GM06990 (cell line): ENCODE results near the gene PLCB4.

Experiments
- DNase-seq: peaks from one replicate; pipeline ENCODE4 v3.0.0-alpha.2; 2011; ENCODE audit not compliant: insufficient read length; ENCODE audit errors: extremely low read depth
- H3K27me3 ChIP-seq: replicated peaks from 2 replicates; pipeline ENCODE4 v1.6.0; 2011; ENCODE audit warnings: low read length; ENCODE audit not compliant: control insufficient read depth, insufficient read depth
- H3K36me3 ChIP-seq: 2 replicates; pipeline ENCODE4 v1.5.1; 2011; ENCODE audit warnings: low read length; ENCODE audit not compliant: control insufficient read depth, insufficient read depth
- H3K4me3 ChIP-seq: replicated peaks from 2 replicates; pipeline ENCODE4 v1.5.1; 2011; ENCODE audit warnings: low read depth, mild to moderate bottlenecking, control low read depth, low read length
- TF ChIP-seq, protein P1 (sequence below): IDR thresholded peaks from 2 replicates; pipeline ENCODE4 v1.5.1; 2011; ENCODE audit warnings: low read length, control low read depth, mild to moderate bottlenecking, inconsistent platforms; ENCODE audit not compliant: insufficient read depth, poor library complexity, severe bottlenecking

PLCB4 gene

DNA sequence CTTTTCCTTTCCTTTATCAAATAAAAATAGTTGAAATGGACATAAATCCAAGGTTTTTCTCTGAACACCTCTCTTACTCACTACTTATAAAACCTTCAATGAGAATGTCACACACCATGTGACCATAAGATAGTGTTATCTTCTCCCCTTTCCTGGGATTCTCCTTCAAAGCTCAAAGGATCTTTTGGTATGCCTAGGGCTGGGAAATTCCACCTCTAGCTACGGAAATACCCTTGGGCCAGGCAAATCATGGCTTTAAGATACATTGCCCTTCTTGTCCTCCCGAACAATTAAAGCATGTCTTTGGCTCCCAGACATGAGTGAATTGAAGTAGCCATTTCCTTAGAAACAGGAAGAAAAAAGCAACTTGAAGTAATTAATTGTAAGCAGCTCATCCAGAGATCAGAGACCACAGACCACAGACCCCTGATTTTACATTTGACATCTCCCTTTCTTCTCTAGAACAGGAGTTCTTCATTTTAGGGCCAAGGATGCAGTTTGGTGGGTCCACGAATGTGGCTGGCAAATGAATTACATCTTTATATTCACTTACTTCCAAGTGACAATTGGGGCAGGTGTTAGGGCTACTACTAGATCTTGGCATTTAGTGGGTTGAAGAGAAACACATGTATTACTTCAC, 4.1 kb downstream of the PLCB4 start:
- Histone ChIP-seq H3K4me3 (no peak overlapping the region), H3K36me3 (no peaks in the 10 kb centered on the region), H3K27me3 (peaks cover 3% of the 10 kb centered on the region; the same call in 1 of the 2 replicates)
- no peak for DNase-seq
- TF ChIP-seq, protein P1, sequence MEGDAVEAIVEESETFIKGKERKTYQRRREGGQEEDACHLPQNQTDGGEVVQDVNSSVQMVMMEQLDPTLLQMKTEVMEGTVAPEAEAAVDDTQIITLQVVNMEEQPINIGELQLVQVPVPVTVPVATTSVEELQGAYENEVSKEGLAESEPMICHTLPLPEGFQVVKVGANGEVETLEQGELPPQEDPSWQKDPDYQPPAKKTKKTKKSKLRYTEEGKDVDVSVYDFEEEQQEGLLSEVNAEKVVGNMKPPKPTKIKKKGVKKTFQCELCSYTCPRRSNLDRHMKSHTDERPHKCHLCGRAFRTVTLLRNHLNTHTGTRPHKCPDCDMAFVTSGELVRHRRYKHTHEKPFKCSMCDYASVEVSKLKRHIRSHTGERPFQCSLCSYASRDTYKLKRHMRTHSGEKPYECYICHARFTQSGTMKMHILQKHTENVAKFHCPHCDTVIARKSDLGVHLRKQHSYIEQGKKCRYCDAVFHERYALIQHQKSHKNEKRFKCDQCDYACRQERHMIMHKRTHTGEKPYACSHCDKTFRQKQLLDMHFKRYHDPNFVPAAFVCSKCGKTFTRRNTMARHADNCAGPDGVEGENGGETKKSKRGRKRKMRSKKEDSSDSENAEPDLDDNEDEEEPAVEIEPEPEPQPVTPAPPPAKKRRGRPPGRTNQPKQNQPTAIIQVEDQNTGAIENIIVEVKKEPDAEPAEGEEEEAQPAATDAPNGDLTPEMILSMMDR: no peak

- Histone ChIP-seq H3K27me3 (no peaks in the 10 kb centered on the region), H3K36me3 (no peaks in the 10 kb centered on the region), H3K4me3 (no peak overlapping the region)
- TF ChIP-seq, protein P1: no peak
- DNase-seq: no peak
Measured at GRCh38 chr20:9075264-9076095, 6.6 kb downstream of the PLCB4 start.

DNA sequence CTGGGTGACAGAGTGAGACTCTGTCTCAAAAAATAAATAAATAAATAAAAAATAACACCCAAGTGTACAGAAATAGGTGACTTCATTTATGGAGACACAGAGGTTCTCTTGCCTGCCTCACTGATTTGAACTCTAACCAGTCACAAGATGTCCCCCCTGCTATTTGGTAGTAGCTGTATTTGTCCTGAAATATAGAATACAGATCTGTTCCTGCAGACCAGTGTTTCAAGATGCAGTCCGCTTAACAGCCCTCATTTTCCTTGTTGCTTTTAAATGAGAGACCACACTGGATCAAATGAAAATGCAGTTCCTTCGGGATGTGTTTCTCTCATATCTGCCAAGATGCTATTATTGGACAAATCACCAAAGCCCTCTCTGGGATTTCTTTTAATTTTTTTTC, 7.6 kb downstream of the PLCB4 start:
- Histone ChIP-seq H3K27me3 (no peaks in the 10 kb centered on the region), H3K4me3 (no peak overlapping the region), H3K36me3 (no peaks in the 10 kb centered on the region)
- TF ChIP-seq, protein P1: no peak
- no peak for DNase-seq

- Histone ChIP-seq H3K4me3 (no peak overlapping the region), H3K27me3 (no peaks in the 10 kb centered on the region), H3K36me3 (no peaks in the 10 kb centered on the region)
- DNase-seq: no peak
- TF ChIP-seq, protein P1: no peak
Measured at GRCh38 chr20:9078826-9079731, 10.2 kb downstream of the PLCB4 start.

DNA sequence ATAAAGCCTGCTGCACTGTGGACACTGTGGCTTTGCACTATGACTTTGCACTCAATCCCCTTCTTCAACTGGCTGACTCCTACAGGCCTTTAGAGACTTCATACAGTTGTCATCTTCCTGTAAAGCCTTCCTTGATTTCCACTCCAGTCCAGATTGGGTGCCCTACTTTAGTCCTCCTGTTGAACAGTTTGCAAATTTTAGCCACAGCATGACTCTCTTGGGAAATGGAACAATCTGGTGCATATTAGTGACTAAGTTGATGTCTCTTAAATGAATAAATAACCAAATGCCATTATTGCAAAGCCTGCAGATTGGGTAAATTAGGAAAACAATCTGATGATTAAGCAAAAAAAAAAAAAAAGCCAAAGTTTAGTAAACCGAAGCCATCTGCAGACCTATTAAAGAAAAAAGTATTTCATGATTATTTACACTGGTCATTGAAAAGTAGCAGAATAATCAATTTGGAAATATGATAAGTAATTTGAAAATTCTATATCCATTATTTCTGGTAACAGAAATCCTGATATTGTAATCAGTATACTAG, 12.6 kb downstream of the PLCB4 start:
- TF ChIP-seq, protein P1: no peak
- no peak for DNase-seq
- no peaks in the 10 kb centered on the region for H3K36me3 ChIP-seq
- H3K27me3 ChIP-seq: no peaks in the 10 kb centered on the region
- H3K4me3 ChIP-seq: no peak overlapping the region
